Activated CD8-positive, alpha-beta memory T cell treated with anti-CD3 and anti-CD28 coated beads, Interleukin-2, amount 10 ng/mL, durations not matched to agents 7 days and 5 days (primary cell): ENCODE measurements around the gene LEMD2. TPM values are rescaled to one million over a fixed set of nuclear protein-coding genes. Genes with fewer than 3 reads are reported as not detected.

Experiments used
- ATAC-seq: fragments of 150-1000 bp; cut with Tn5 transposase; one replicate; pipeline ENCODE4 v1.10.0; 2021; ENCODE audit warnings: moderate library complexity
- CTCF ChIA-PET: fragments of 350-600 bp; sonication (Branson Sonifier 250); formaldehyde crosslinking; loops from one replicate; lab custom pipeline; 2021; ENCODE audit warnings: antibody characterized with exemption; lab: Charles Lee
- DNase-seq: peaks from one replicate; pipeline ENCODE4 v3.0.0-alpha.2; 2020
- H3K27ac Mint-ChIP-seq: one replicate; pipeline ENCODE4 v1.8.0; 2021; ENCODE audit warnings: mild to moderate bottlenecking, mixed read lengths
- H3K27me3 Mint-ChIP-seq: one replicate; pipeline ENCODE4 v1.8.0; 2021; ENCODE audit warnings: mixed read lengths
- H3K36me3 Mint-ChIP-seq: one replicate; pipeline ENCODE4 v1.8.0; 2021; ENCODE audit warnings: mild to moderate bottlenecking, mixed read lengths
- H3K4me1 Mint-ChIP-seq: one replicate; pipeline ENCODE4 v1.8.0; 2021; ENCODE audit warnings: mixed read lengths
- H3K4me3 Mint-ChIP-seq: one replicate; pipeline ENCODE4 v1.8.0; 2021; ENCODE audit warnings: mild to moderate bottlenecking, moderate library complexity, mixed read lengths
- H3K9me3 Mint-ChIP-seq: one replicate; pipeline ENCODE4 v1.8.0; 2022; ENCODE audit warnings: low read depth, mixed read lengths
- total RNA-seq, 2 experiments: library from RNA; stranded (reverse); gene quantifications; one replicate each; pipeline ENCODE4 v1.2.3, GENCODE V29; 2021

LEMD2 gene
- total RNA-seq, 2 experiments from 2014 or later: 64.9 to 80.3 TPM

DNA sequence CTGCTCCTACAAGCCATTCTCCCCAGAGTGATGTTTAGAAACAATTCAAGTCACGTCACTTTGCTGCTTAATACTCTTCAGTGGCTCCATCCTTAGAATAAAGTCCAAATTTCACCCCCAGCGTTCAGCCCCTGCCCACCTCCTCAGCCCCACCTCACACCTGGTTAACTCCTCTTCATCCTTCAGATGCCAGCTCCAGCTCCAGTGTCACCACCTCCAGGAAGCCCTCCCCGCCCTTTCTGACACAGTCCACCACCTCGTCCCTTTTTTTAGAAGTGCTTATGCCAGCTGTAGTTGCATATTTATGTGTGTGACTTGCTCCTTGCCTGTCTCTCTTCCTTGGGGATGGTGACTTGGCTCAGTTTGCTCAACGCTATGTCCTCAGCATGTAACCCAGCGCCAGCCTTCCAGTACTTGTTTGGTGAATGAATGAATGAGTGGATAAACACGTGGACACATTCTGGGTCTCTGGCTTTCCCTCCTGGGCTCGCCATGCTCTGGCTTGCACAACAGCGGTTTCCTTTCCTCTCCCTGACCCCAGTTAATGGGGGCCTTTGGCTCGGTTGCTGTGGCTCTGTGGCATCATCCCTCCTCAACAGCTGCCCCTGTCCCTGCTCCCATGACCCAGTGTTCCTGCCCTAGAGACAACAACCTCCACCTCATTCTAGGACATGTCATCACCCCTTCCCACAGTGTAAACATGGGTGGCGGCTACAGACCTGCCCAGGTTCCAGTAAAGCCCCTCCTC is 38.5 kb downstream of the LEMD2 start:
- no peaks in the 10 kb centered on the region for H3K27me3 Mint-ChIP-seq
- CTCF ChIA-PET: interaction anchor here (1.0 to 1.8 kb wide), 4 partner anchors 12 to 39 kb away, joined by 3 to 9 read pairs (median 4); partner anchors contain the start of gene UQCC2
- ATAC-seq (no peak), DNase-seq (no peak)
- H3K27ac Mint-ChIP-seq: no peak overlapping the region
- H3K36me3 Mint-ChIP-seq: no peaks in the 10 kb centered on the region
- no peaks in the 10 kb centered on the region for H3K9me3 Mint-ChIP-seq
- no peak overlapping the region for H3K4me3 Mint-ChIP-seq
- no peaks in the 10 kb centered on the region for H3K4me1 Mint-ChIP-seq

GRCh38 chr6:33749401-33749800 is 39.5 kb downstream of the LEMD2 start:
- Mint-ChIP-seq H3K9me3 (no peaks in the 10 kb centered on the region), H3K4me1 (no peaks in the 10 kb centered on the region), H3K36me3 (no peaks in the 10 kb centered on the region), H3K27me3 (peaks cover under 1% of the 10 kb centered on the region), H3K27ac (no peak overlapping the region), H3K4me3 (no peak overlapping the region)
- DNase-seq (no peak), ATAC-seq (no peak)
- CTCF ChIA-PET: interaction anchor here (1.0 to 1.8 kb wide), 4 partner anchors 13 to 38 kb away, joined by 3 to 9 read pairs (median 4); partner anchors contain the start of gene UQCC2

DNA sequence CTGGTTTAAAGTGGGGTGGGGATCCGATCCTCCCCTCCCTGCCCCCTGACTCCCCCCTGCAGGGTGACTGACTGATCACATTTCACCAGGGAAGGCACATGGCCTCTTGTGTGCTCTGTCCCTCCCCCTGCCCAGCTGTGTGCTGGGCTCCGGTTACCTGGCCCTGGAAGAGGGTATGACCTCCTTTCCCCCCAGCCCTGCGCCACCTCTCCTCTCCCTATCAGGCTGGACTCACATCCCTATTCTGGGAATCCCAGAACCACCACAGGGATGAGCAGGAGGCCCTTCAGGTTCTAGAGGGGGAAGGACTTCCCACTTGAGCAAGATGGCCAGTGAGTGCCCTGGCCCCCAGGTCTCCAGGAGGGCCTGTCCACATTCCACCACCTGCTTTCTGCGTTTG is 40.1 kb downstream of the LEMD2 start:
- H3K27me3 Mint-ChIP-seq: peaks cover 6% of the 10 kb centered on the region
- DNase-seq: no peak
- no peak for ATAC-seq
- CTCF ChIA-PET: interaction anchor here (0.7 to 1.8 kb wide), 2 partner anchors 14 to 127 kb away, joined by 4 to 5 read pairs; no protein-coding TSS in a partner anchor
- H3K9me3 Mint-ChIP-seq: no peaks in the 10 kb centered on the region
- no peaks in the 10 kb centered on the region for H3K36me3 Mint-ChIP-seq
- no peak overlapping the region for H3K27ac Mint-ChIP-seq
- no peaks in the 10 kb centered on the region for H3K4me1 Mint-ChIP-seq
- H3K4me3 Mint-ChIP-seq: no peak overlapping the region

DNA sequence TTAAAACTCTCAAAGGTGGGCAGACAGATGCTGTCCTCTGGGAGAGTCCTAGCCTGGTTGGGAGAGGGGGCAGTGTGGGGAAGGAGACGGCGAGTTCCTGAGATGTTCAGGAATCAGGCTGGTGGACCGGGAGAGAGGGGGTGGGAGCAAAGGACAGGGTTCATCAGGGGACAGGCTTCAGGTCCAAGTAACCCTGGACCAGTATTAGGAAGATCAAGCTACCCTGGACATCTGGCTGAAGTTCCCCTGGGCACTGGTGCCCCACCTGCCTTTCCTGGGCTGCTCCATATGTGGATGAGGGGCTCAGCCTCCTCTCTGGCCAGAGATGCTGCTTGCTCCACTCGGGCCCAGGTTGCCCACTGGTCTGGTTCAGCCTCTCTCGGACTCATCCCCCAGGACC is 41.1 kb downstream of the LEMD2 start:
- no peak for DNase-seq
- Mint-ChIP-seq H3K9me3 (no peaks in the 10 kb centered on the region), H3K36me3 (no peaks in the 10 kb centered on the region), H3K27me3 (peaks cover 15% of the 10 kb centered on the region), H3K4me1 (no peaks in the 10 kb centered on the region), H3K4me3 (no peak overlapping the region), H3K27ac (no peak overlapping the region)
- CTCF ChIA-PET: interaction anchor here (1.1 kb wide), 1 partner anchor 37 kb away, joined by 4 read pairs; the partner anchor contains the start of gene UQCC2
- no peak for ATAC-seq

DNA sequence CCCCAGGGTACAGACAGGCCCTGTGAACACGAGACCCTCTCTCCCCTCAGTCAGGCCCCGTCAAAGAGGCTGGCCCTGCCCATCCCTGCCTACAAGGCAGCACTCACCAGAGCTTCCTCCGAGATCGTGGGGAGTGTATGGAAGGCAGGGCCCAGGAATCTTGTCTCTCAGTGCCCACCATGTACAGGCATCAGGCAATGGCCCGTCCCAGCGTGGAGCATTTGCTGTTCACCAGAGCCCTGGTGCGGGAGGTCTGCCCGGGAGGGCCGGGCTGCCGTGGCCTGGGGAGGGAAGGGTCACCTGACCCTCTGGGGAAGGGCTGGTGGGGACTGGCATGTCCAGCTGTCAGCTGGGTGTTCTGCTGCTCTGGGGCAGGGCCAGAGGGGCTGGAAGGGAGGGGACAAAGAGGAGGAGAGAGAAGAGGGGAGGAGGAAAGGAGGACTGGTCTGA is 42.3 kb downstream of the LEMD2 start, which contains the start of gene IP6K3:
IP6K3 (minus strand) TSS at position 255 of the 450 bp plus-strand sequence. CDS start 11,429 bp downstream, outside the sequence.
- H3K27ac Mint-ChIP-seq: no peak within 1 kb of the TSS
- no peak within 1 kb of the TSS for H3K4me3 Mint-ChIP-seq
- ATAC-seq (no peak), DNase-seq (no peak)
- no peaks in the 10 kb centered on the region for H3K4me1 Mint-ChIP-seq
- H3K27me3 Mint-ChIP-seq: peaks cover 18% of the 10 kb centered on the region
- H3K9me3 Mint-ChIP-seq: no peaks in the 10 kb centered on the region
- H3K36me3 Mint-ChIP-seq: no peaks in the 10 kb centered on the region
- CTCF ChIA-PET: interaction anchor here (0.8 to 4.4 kb wide), 3 partner anchors 14 to 282 kb away, joined by 3 to 28 read pairs (median 4); partner anchors contain the start of gene UQCC2

GRCh38 chr6:33746036-33746600 is 42.8 kb downstream of the LEMD2 start:
- CTCF ChIA-PET: interaction anchor here (0.8 to 4.4 kb wide), 7 partner anchors 15 to 290 kb away, joined by 3 to 28 read pairs (median 5); partner anchors contain the start of gene UQCC2
- H3K4me3 Mint-ChIP-seq: no peak overlapping the region

DNA sequence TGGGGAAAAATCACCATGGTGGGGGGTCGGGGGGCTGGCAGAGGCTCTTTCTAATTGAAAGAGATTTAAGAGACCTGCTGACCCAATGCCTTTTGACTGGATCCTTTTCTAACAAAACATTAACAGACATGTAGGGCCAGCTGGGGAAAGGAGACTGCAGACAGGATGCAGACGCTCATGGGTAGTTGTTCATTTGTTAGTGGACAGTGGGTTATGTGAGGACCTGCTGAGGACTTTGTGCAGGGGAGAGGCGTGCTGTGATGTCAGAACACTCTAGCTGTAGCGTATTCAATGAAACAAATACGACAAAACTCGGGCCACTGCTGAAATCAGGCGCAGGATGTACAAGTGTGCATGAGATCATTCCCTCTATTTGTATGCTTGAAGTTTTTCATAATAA is 43.4 kb downstream of the LEMD2 start:
- no peak for ATAC-seq

More at GRCh38 chr6:33746036-33746600, 42.8 kb downstream of the LEMD2 start:
- ATAC-seq (no peak), DNase-seq (no peak)
- H3K9me3 Mint-ChIP-seq: no peaks in the 10 kb centered on the region
- H3K27ac Mint-ChIP-seq: no peak overlapping the region
- H3K27me3 Mint-ChIP-seq: peaks cover 18% of the 10 kb centered on the region
- H3K4me1 Mint-ChIP-seq: no peaks in the 10 kb centered on the region
- H3K36me3 Mint-ChIP-seq: no peaks in the 10 kb centered on the region

DNA sequence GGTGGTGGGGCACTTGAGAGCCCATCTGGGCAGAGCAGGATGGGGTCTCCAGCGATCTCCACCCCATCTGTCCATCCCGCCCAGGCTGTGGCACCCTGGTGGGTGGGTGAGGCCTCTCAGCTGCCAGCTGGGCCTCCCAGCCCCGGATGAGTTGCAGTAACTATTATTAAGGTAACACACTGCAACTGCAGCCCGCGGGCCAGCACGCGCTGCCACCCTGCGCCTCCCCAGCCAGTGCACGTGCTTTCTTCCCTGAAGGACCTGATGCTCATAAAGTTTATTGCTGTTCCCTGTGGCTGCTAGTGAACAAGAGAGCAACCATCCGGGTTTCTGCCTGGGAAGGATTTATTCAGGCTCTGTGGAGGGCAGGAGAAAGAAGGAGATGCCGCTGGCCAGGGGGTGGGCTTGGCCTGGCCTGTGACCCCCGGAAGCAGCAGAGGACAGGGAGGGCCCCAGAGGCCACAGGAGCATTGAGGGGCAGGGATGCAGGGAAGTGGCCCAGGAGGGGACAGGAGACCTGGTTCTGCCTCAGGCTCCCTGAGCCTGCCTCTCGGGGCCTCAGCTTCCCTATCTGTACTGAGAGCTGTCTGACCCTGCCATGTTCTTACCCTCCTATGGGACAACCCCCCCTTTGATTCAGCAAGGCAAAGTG is 43.9 kb downstream of the LEMD2 start:
- CTCF ChIA-PET: interaction anchor here (0.6 to 4.4 kb wide), 22 partner anchors 10 to 413 kb away, joined by 3 to 28 read pairs (median 6); partner anchors contain the start of gene UQCC2
- DNase-seq (no peak), ATAC-seq (no peak)
- no peak overlapping the region for H3K4me3 Mint-ChIP-seq
- no peak overlapping the region for H3K27ac Mint-ChIP-seq
- H3K4me1 Mint-ChIP-seq: no peaks in the 10 kb centered on the region
- no peaks in the 10 kb centered on the region for H3K9me3 Mint-ChIP-seq
- H3K36me3 Mint-ChIP-seq: no peaks in the 10 kb centered on the region
- peaks cover 18% of the 10 kb centered on the region for H3K27me3 Mint-ChIP-seq

More for the DNA sequence above, 43.4 kb downstream of the LEMD2 start:
- Mint-ChIP-seq H3K27ac (no peak overlapping the region), H3K36me3 (no peaks in the 10 kb centered on the region), H3K4me3 (no peak overlapping the region), H3K27me3 (peaks cover 18% of the 10 kb centered on the region), H3K9me3 (no peaks in the 10 kb centered on the region), H3K4me1 (no peaks in the 10 kb centered on the region)
- no peak for DNase-seq
- CTCF ChIA-PET: interaction anchor here (0.9 to 4.4 kb wide), 10 partner anchors 12 to 411 kb away, joined by 3 to 28 read pairs (median 5); partner anchors contain the start of gene UQCC2

DNA sequence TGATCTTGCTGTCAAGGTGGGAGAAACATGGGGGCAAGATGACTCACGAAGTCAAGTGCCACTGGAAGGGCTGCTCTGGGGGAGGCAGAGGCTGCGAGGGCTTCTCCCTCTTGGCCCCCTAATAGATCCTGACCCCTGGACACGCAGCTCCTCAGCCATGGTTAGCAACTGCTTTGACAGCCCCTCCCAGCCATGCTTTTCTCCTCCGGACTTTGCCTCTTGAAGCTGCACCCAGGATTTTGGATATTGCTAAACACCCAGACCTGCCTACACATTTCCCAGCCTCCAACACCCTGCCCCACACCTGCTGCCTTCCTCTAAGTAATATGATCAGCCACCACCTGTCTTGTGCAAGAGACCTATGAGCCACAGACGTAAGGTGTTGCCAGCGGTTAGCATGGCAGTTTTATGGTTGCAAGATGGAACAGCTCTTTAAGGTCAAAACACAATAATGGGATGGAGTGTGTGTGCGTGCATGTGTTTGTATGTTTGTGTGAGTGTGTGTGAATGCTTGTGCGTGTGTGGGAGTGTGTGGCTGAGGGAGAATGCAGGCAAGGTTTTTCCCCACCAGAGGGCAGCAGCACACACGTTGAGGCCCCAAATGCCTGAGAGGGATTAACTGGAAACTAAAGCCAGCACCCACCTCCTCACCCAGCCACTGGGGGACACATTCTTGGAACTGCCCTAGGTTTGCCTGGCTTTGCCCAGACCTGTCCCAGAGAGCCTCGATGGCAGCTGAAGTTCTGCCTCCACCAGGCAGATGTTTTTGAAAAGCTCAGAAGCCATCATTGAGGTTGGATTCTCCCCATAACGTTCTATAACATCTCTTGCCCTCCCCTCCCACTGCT is 44.7 kb downstream of the LEMD2 start:
- H3K27ac Mint-ChIP-seq: no peak overlapping the region
- H3K4me1 Mint-ChIP-seq: no peaks in the 10 kb centered on the region
- ATAC-seq: peak; percentile 78
- no peak overlapping the region for H3K4me3 Mint-ChIP-seq
- no peaks in the 10 kb centered on the region for H3K36me3 Mint-ChIP-seq
- DNase-seq: peak; percentile 80
- CTCF ChIA-PET: interaction anchor here (0.6 to 4.4 kb wide), 32 partner anchors 9 to 413 kb away, joined by 3 to 28 read pairs (median 4); partner anchors contain the start of gene UQCC2
- no peaks in the 10 kb centered on the region for H3K9me3 Mint-ChIP-seq
- H3K27me3 Mint-ChIP-seq: peaks cover 18% of the 10 kb centered on the region

DNA sequence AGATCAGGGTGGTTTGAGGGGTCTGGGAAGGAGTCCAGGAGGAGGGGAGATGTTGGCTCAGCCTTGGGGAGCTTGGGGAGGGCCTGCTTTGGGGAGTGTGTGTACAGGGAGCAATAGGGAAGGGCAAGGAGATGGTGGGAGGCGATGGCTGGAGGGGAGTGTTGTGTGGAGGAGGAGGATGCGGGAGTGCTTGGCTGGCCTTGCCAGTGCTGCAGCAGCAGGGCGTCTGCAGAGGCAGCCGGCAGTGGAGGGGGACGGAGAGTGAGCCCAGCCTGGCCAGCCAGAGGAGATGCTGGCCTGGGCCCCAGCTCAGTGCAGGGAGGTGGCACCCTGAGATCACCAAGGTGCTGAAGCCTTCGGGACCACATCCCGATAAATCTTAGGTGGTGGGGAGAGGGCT is 46.1 kb downstream of the LEMD2 start:
- no peaks in the 10 kb centered on the region for H3K9me3 Mint-ChIP-seq
- no peak for ATAC-seq
- H3K4me3 Mint-ChIP-seq: no peak overlapping the region
- no peaks in the 10 kb centered on the region for H3K4me1 Mint-ChIP-seq
- peaks cover 18% of the 10 kb centered on the region for H3K27me3 Mint-ChIP-seq
- DNase-seq: no peak
- H3K36me3 Mint-ChIP-seq: no peaks in the 10 kb centered on the region
- no peak overlapping the region for H3K27ac Mint-ChIP-seq
- CTCF ChIA-PET: interaction anchor here (1.1 to 4.4 kb wide), 11 partner anchors 14 to 411 kb away, joined by 3 to 28 read pairs (median 9); partner anchors contain the start of gene UQCC2

DNA sequence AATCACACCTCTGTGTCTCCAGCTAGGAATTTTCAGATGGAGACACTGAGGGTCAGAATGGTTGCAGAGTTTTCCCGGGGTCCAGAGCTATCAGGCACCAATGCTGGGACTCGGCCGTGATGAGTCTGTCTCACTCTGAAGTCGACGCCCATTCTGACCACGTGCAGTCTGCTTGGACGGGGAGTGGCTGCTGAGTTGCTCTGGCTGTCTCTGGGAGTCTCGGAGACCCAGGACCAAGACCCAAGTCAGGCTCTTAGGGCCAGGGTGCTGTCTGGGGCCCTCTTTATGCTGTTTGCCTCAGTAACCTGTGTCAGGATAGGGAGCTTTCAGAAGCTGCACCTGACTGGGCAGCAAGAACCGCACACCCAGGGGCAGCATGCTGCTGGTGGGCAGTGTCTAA is 46.8 kb downstream of the LEMD2 start:
- ATAC-seq (no peak), DNase-seq (no peak)
- Mint-ChIP-seq H3K4me3 (no peak overlapping the region), H3K9me3 (no peaks in the 10 kb centered on the region), H3K27me3 (peaks cover 18% of the 10 kb centered on the region), H3K36me3 (no peaks in the 10 kb centered on the region), H3K27ac (no peak overlapping the region), H3K4me1 (no peaks in the 10 kb centered on the region)
- CTCF ChIA-PET: interaction anchor here (1.2 to 4.4 kb wide), 2 partner anchors 19 to 286 kb away, joined by 3 to 28 read pairs; no protein-coding TSS in a partner anchor

DNA sequence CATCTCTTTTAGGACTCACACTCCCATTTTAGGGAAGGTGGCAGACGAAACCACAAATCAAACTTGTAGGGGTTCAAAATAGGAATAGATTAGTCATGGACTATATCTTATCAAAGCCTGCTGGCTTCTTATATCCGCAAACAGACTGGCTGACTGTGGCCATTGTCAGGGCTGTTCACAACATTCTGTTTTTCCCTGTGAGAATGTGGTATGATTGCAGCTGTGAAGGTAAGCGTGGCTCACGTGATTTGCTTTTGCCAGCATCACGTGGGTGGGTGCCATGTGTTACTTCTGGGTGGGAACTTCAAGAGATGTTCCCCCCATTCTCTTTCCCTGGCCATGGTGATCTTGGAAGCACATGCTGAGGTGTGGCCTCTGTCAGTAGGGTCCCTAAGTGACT is 48.1 kb downstream of the LEMD2 start:
- H3K27ac Mint-ChIP-seq: no peak overlapping the region
- H3K36me3 Mint-ChIP-seq: no peaks in the 10 kb centered on the region
- ATAC-seq: no peak
- no peak for DNase-seq
- H3K9me3 Mint-ChIP-seq: no peaks in the 10 kb centered on the region
- H3K27me3 Mint-ChIP-seq: peaks cover 18% of the 10 kb centered on the region
- CTCF ChIA-PET: interaction anchor here (2.1 kb wide), 1 partner anchor 286 kb away, joined by 7 read pairs; no protein-coding TSS in a partner anchor
- no peaks in the 10 kb centered on the region for H3K4me1 Mint-ChIP-seq
- no peak overlapping the region for H3K4me3 Mint-ChIP-seq
